ENCODE results near the gene TGFB1.
A peak's percentile ranks its signal among the peaks of the same experiment; 100 is the strongest.
"Not testable (repeated sequence)": the region's sequence is repeated elsewhere in the genome, so short reads cannot be mapped to it uniquely, and the experiment has no call there.

Gene TGFB1

GRCh38 chr19:41369769-41370168 lies 16.0 kb upstream of the TGFB1 start:
- no peak for DNase-seq (ENCODE audit: low read depth in 2 of 2)

GRCh38 chr19:41367848-41368301 lies 14.2 kb upstream of the TGFB1 start:
- DNase-seq (ENCODE audit: low read depth in 2 of 2) = no peak

GRCh38 chr19:41366089-41366488 lies 12.4 kb upstream of the TGFB1 start:
- DNase-seq (ENCODE audit: low read depth in 2 of 2) = no peak

- no peak for DNase-seq (ENCODE audit: low read depth in 2 of 2)
Measured at GRCh38 chr19:41364524-41365391, 11.0 kb upstream of the TGFB1 start.

- DNase-seq (ENCODE audit: low read depth in 2 of 2) = peak; percentile 92 to 97
Measured at GRCh38 chr19:41363753-41364523, 10.2 kb upstream of the TGFB1 start, which contains the start of gene B9D2. Gene B9D2 (minus strand): TSS chr19:41364149. CDS start chr19:41363519, 630 bp downstream.

- no peak for DNase-seq (ENCODE audit: low read depth in 2 of 2)
Measured at GRCh38 chr19:41363371-41363752, 9.6 kb upstream of the TGFB1 start.

- DNase-seq (ENCODE audit: low read depth in 2 of 2) = no peak
Measured at GRCh38 chr19:41362143-41362847, 8.6 kb upstream of the TGFB1 start.

- DNase-seq (ENCODE audit: low read depth in 2 of 2) = no peak
Measured at GRCh38 chr19:41359741-41360140, 6.0 kb upstream of the TGFB1 start.

GRCh38 chr19:41357746-41358145 lies 4.0 kb upstream of the TGFB1 start:
- DNase-seq (ENCODE audit: low read depth in 2 of 2) = no peak

GRCh38 chr19:41356984-41357739 lies 3.4 kb upstream of the TGFB1 start:
- no peak for DNase-seq (ENCODE audit: low read depth in 2 of 2)

- DNase-seq (ENCODE audit: low read depth in 2 of 2) = no peak
Measured at GRCh38 chr19:41355802-41356201, 2.1 kb upstream of the TGFB1 start.

- DNase-seq (ENCODE audit: low read depth in 2 of 2) = no peak
Measured at GRCh38 chr19:41355035-41355434, 1.3 kb upstream of the TGFB1 start.

GRCh38 chr19:41354343-41354953 lies 726 bp upstream of the TGFB1 start:
- DNase-seq (ENCODE audit: low read depth in 2 of 2) = no peak

GRCh38 chr19:41352609-41353465 lies 885 bp downstream of the TGFB1 start:
- peak; percentile 61 to 65 for DNase-seq (ENCODE audit: low read depth in 2 of 2)

GRCh38 chr19:41352279-41352608 lies 1.5 kb downstream of the TGFB1 start:
- DNase-seq (ENCODE audit: low read depth in 2 of 2) = no peak

- DNase-seq (ENCODE audit: low read depth in 2 of 2) = peak; percentile 66 to 74
Measured at GRCh38 chr19:41351339-41352245, 2.1 kb downstream of the TGFB1 start.

- DNase-seq (ENCODE audit: low read depth in 2 of 2) = no peak
Measured at GRCh38 chr19:41350735-41351338, 2.9 kb downstream of the TGFB1 start.

- DNase-seq (ENCODE audit: low read depth in 2 of 2) = not testable (repeated sequence)
Measured at GRCh38 chr19:41346916-41347315, 6.8 kb downstream of the TGFB1 start.

GRCh38 chr19:41344162-41344561 lies 9.6 kb downstream of the TGFB1 start:
- no peak for DNase-seq (ENCODE audit: low read depth in 2 of 2)

All from stimulated activated CD8-positive, alpha-beta memory T cell treated with anti-CD3 and anti-CD28 coated beads, Interleukin-7, amount 100 ng/mL, for 1 hour (primary cell).